Uterus (tissue), 2 donors: ENCODE measurements around the gene SPTSSA.

Source experiments
- POLR2A ChIP-seq, 2 donors: fragments of 450-650 bp; IDR thresholded peaks; one replicate each; pipeline ENCODE4 v1.6.1; 2016; ENCODE audit warnings: antibody characterized with exemption in 2 of 2, mild to moderate bottlenecking in 1 of 2, moderate library complexity in 1 of 2
- TF ChIP-seq, protein P1 (sequence below), 4 experiments: fragments of 200-600 bp in 2 of 4; fragments of 450-650 bp in 2 of 4; sonication (generic) in 2 of 4; IDR thresholded peaks; one replicate each; pipeline ENCODE4 v1.5.1; 2016 to 2019; ENCODE audit warnings: antibody characterized with exemption in 4 of 4, mild to moderate bottlenecking in 2 of 4, moderate library complexity in 1 of 4

DNA sequence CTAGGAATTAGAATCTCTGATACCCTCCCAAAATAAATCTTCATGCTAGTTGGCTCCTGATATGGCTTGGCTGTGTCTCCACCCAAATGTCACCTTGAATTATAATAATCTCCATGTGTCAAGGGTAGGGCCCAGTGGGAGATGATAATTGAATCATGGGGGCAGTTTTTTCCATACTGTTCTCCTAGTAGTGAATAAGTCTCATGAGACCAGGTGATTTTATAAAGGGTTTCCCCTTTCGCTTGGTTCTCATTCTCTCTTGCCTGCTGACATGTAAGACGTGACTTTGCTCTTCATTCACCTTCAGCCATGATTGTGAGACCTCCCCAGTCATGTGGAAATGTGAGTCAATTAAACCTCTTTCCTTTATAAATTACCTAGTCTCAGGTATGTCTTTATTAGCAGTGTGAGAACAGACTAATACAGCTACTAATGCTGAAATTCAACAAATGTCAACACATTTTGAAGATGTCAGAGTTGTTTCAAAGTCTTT, 12.2 kb upstream of the SPTSSA start:
- TF ChIP-seq, protein P1, sequence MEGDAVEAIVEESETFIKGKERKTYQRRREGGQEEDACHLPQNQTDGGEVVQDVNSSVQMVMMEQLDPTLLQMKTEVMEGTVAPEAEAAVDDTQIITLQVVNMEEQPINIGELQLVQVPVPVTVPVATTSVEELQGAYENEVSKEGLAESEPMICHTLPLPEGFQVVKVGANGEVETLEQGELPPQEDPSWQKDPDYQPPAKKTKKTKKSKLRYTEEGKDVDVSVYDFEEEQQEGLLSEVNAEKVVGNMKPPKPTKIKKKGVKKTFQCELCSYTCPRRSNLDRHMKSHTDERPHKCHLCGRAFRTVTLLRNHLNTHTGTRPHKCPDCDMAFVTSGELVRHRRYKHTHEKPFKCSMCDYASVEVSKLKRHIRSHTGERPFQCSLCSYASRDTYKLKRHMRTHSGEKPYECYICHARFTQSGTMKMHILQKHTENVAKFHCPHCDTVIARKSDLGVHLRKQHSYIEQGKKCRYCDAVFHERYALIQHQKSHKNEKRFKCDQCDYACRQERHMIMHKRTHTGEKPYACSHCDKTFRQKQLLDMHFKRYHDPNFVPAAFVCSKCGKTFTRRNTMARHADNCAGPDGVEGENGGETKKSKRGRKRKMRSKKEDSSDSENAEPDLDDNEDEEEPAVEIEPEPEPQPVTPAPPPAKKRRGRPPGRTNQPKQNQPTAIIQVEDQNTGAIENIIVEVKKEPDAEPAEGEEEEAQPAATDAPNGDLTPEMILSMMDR (IDR thresholded peaks at IDR 0.05) = no peak
- no peak for TF ChIP-seq POLR2A (IDR thresholded peaks at IDR 0.05)
